Effector memory CD4-positive, alpha-beta T cell (primary cell): ENCODE results near the gene SLC25A44.

Experiments
- DNase-seq, 3 donors: peaks; one replicate each; pipeline ENCODE4 v3.0.0-alpha.2; 2020
- H3K27ac ChIP-seq: 2 replicates; pipeline ENCODE4 v1.7.0; 2013; ENCODE audit warnings: mild to moderate bottlenecking, low read length, moderate library complexity; ENCODE audit not compliant: insufficient read depth, poor library complexity, severe bottlenecking
- H3K27me3 ChIP-seq: replicated peaks from 2 replicates; pipeline ENCODE4 v1.7.0; 2013; ENCODE audit warnings: mild to moderate bottlenecking, low read length; ENCODE audit not compliant: insufficient read depth, control insufficient read depth, poor library complexity, severe bottlenecking
- H3K36me3 ChIP-seq: 2 replicates; pipeline ENCODE4 v1.7.0; 2013; ENCODE audit warnings: mild to moderate bottlenecking, low read length, moderate library complexity; ENCODE audit not compliant: control insufficient read depth, insufficient read depth
- H3K4me1 ChIP-seq: 2 replicates; pipeline ENCODE4 v1.7.0; 2013; ENCODE audit warnings: low read length, mild to moderate bottlenecking; ENCODE audit not compliant: control insufficient read depth, insufficient read depth, poor library complexity, severe bottlenecking
- H3K4me3 ChIP-seq: 2 replicates; pipeline ENCODE4 v1.7.0; 2013; ENCODE audit warnings: low read length, low read depth, mild to moderate bottlenecking; ENCODE audit not compliant: insufficient read depth, poor library complexity, severe bottlenecking
- H3K9me3 ChIP-seq: 2 replicates; pipeline ENCODE4 v1.7.0; 2013; ENCODE audit warnings: mild to moderate bottlenecking, low read length, moderate library complexity; ENCODE audit not compliant: control insufficient read depth

The SLC25A44 gene

GRCh38 chr1:156232201-156232894 is 38.4 kb downstream of the SLC25A44 start:
- Histone ChIP-seq H3K27me3 (no peaks in the 10 kb centered on the region), H3K36me3 (peaks cover 34% of the 10 kb centered on the region), H3K27ac (no peak overlapping the region), H3K9me3 (no peaks in the 10 kb centered on the region), H3K4me3 (no peak overlapping the region), H3K4me1 (no peaks in the 10 kb centered on the region)
- no peak for DNase-seq

- Histone ChIP-seq H3K36me3 (peaks cover 41% of the 10 kb centered on the region), H3K4me1 (no peaks in the 10 kb centered on the region), H3K9me3 (no peaks in the 10 kb centered on the region), H3K27me3 (no peaks in the 10 kb centered on the region), H3K27ac (no peak overlapping the region), H3K4me3 (no peak overlapping the region)
- no peak for DNase-seq
Observed at GRCh38 chr1:156233426-156234127, 39.7 kb downstream of the SLC25A44 start.

GRCh38 chr1:156236164-156236563 is 42.3 kb downstream of the SLC25A44 start:
- no peak overlapping the region for H3K4me3 ChIP-seq
- peaks cover 49% of the 10 kb centered on the region for H3K36me3 ChIP-seq
- no peaks in the 10 kb centered on the region for H3K4me1 ChIP-seq
- no peak for DNase-seq
- no peak overlapping the region for H3K27ac ChIP-seq
- no peaks in the 10 kb centered on the region for H3K27me3 ChIP-seq
- no peaks in the 10 kb centered on the region for H3K9me3 ChIP-seq

GRCh38 chr1:156238248-156238647 is 44.3 kb downstream of the SLC25A44 start:
- Histone ChIP-seq H3K4me1 (no peaks in the 10 kb centered on the region), H3K4me3 (no peak overlapping the region), H3K9me3 (no peaks in the 10 kb centered on the region), H3K36me3 (peaks cover 43% of the 10 kb centered on the region), H3K27ac (no peak overlapping the region), H3K27me3 (no peaks in the 10 kb centered on the region)
- DNase-seq = no peak

- H3K4me1 ChIP-seq = peaks cover 6% of the 10 kb centered on the region
- H3K27me3 ChIP-seq = no peaks in the 10 kb centered on the region
- no peak for DNase-seq
- H3K4me3 ChIP-seq = no peak overlapping the region
- no peak overlapping the region for H3K27ac ChIP-seq
- H3K9me3 ChIP-seq = no peaks in the 10 kb centered on the region
- H3K36me3 ChIP-seq = peaks cover 35% of the 10 kb centered on the region
Observed at GRCh38 chr1:156241311-156241811, 47.5 kb downstream of the SLC25A44 start.

- Histone ChIP-seq H3K4me1 (peaks cover 6% of the 10 kb centered on the region), H3K9me3 (no peaks in the 10 kb centered on the region), H3K36me3 (peaks cover 29% of the 10 kb centered on the region), H3K27ac (no peak within 1 kb of the TSS), H3K27me3 (no peaks in the 10 kb centered on the region), H3K4me3 (no peak within 1 kb of the TSS)
- no peak for DNase-seq
Observed at GRCh38 chr1:156241926-156242325, 48.0 kb downstream of the SLC25A44 start, which contains the start of gene BGLAP. Gene BGLAP, plus strand, starts transcription at chr1:156242184. Its CDS starts 48 bp downstream, at chr1:156242232.

- H3K27ac ChIP-seq = no peak overlapping the region
- H3K9me3 ChIP-seq = no peaks in the 10 kb centered on the region
- peaks cover 6% of the 10 kb centered on the region for H3K4me1 ChIP-seq
- H3K36me3 ChIP-seq = peaks cover 24% of the 10 kb centered on the region
- no peak for DNase-seq
- no peaks in the 10 kb centered on the region for H3K27me3 ChIP-seq
- no peak overlapping the region for H3K4me3 ChIP-seq
Observed at GRCh38 chr1:156242738-156243137, 48.8 kb downstream of the SLC25A44 start.

GRCh38 chr1:156244126-156244525 is 50.2 kb downstream of the SLC25A44 start:
- H3K4me3 ChIP-seq = no peak overlapping the region

GRCh38 chr1:156244712-156245111 is 50.8 kb downstream of the SLC25A44 start:
- Histone ChIP-seq H3K36me3 (peaks cover 6% of the 10 kb centered on the region), H3K27me3 (no peaks in the 10 kb centered on the region), H3K4me3 (no peak overlapping the region), H3K9me3 (no peaks in the 10 kb centered on the region), H3K4me1 (peaks cover 6% of the 10 kb centered on the region), H3K27ac (no peak overlapping the region)
- DNase-seq = no peak

More at GRCh38 chr1:156244126-156244525, 50.2 kb downstream of the SLC25A44 start:
- DNase-seq = no peak
- no peaks in the 10 kb centered on the region for H3K27me3 ChIP-seq
- peaks cover 6% of the 10 kb centered on the region for H3K4me1 ChIP-seq
- H3K27ac ChIP-seq = no peak overlapping the region
- H3K9me3 ChIP-seq = no peaks in the 10 kb centered on the region
- peaks cover 10% of the 10 kb centered on the region for H3K36me3 ChIP-seq
